IPS-18a (cell line): ENCODE measurements around the gene GUCY2C.

ENCODE experiments used
- H3K27ac ChIP-seq: one replicate; pipeline ENCODE4 v1.5.1; 2013; ENCODE audit warnings: low read length
- H3K27me3 ChIP-seq: one replicate; pipeline ENCODE4 v1.6.1; 2013; ENCODE audit warnings: mild to moderate bottlenecking, low read length; ENCODE audit not compliant: control insufficient read depth, insufficient read depth
- H3K36me3 ChIP-seq: one replicate; pipeline ENCODE4 v1.6.1; 2013; ENCODE audit warnings: low read depth, low read length; ENCODE audit not compliant: control insufficient read depth
- H3K4me1 ChIP-seq: one replicate; pipeline ENCODE4 v1.6.1; 2013; ENCODE audit warnings: low read depth, low read length; ENCODE audit not compliant: control insufficient read depth
- H3K4me3 ChIP-seq: one replicate; pipeline ENCODE4 v1.5.1; 2013; ENCODE audit warnings: low read length
- H3K9ac ChIP-seq: one replicate; pipeline ENCODE4 v1.6.1; 2013; ENCODE audit warnings: mild to moderate bottlenecking, low read length, moderate library complexity
- H3K9me3 ChIP-seq: one replicate; pipeline ENCODE4 v1.6.1; 2013; ENCODE audit warnings: low read depth, low read length; ENCODE audit not compliant: control insufficient read depth

GUCY2C gene

GRCh38 chr12:14619741-14620501 lies 76.5 kb downstream of the GUCY2C start:
- no peaks in the 10 kb centered on the region for H3K9me3 ChIP-seq
- H3K27me3 ChIP-seq = no peaks in the 10 kb centered on the region
- H3K4me1 ChIP-seq = no peaks in the 10 kb centered on the region
- no peak overlapping the region for H3K27ac ChIP-seq
- no peak overlapping the region for H3K9ac ChIP-seq
- no peak overlapping the region for H3K4me3 ChIP-seq
- H3K36me3 ChIP-seq = no peaks in the 10 kb centered on the region

GRCh38 chr12:14618983-14619382 lies 77.4 kb downstream of the GUCY2C start:
- H3K27ac ChIP-seq = no peak overlapping the region
- H3K4me1 ChIP-seq = no peaks in the 10 kb centered on the region
- no peaks in the 10 kb centered on the region for H3K27me3 ChIP-seq
- no peaks in the 10 kb centered on the region for H3K36me3 ChIP-seq
- H3K9me3 ChIP-seq = no peaks in the 10 kb centered on the region
- no peak overlapping the region for H3K9ac ChIP-seq
- no peak overlapping the region for H3K4me3 ChIP-seq

DNA sequence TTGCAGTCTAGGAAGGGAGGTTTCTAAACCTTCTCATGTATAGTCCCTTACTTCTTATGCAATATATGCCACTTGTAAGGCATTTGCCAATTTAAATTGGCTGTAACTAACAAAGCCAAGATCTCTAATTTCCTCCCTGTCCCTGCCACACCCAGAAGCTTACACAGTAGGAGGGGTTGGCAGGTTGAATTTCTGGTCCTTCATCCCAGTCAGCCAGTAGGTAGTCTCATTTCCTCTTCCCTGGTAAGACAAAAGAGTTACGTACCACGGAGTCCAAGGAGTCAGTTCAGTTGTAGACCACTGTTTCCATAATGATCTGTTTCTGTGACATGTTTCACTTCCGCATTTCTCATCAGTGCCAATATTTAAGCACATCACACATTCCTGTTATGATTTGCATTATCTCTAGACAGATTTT lies 81.7 kb downstream of the GUCY2C start:
- Histone ChIP-seq H3K27me3 (no peaks in the 10 kb centered on the region), H3K4me1 (no peaks in the 10 kb centered on the region), H3K4me3 (no peak overlapping the region), H3K9me3 (no peaks in the 10 kb centered on the region), H3K27ac (no peak overlapping the region), H3K9ac (no peak overlapping the region), H3K36me3 (no peaks in the 10 kb centered on the region)

GRCh38 chr12:14613718-14614117 lies 82.7 kb downstream of the GUCY2C start:
- no peak overlapping the region for H3K27ac ChIP-seq
- no peaks in the 10 kb centered on the region for H3K9me3 ChIP-seq
- H3K9ac ChIP-seq = no peak overlapping the region
- H3K4me3 ChIP-seq = no peak overlapping the region
- H3K4me1 ChIP-seq = no peaks in the 10 kb centered on the region
- H3K36me3 ChIP-seq = no peaks in the 10 kb centered on the region
- no peaks in the 10 kb centered on the region for H3K27me3 ChIP-seq

GRCh38 chr12:14612898-14613445 lies 83.4 kb downstream of the GUCY2C start:
- Histone ChIP-seq H3K9ac (no peak overlapping the region), H3K36me3 (no peaks in the 10 kb centered on the region)

DNA sequence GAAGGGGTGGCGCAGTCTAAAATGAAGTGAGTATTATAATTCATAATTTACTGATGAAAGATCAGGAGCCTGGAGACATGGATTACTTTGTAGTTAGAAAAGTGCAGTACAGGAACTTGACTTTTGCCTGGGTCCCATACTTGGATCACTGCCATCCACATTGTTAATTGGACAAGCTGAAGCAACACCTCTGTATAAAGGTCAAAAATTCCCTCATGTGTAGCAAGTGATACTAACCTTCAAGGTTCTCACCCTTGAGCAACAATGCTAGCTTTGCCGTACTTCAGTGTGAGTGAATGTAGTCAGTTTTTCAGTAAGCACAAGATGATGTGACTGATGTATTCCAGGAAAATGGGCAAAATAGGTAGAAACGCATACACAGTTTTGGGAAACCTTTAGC lies 84.1 kb downstream of the GUCY2C start:
- H3K27ac ChIP-seq = no peak overlapping the region
- no peaks in the 10 kb centered on the region for H3K4me1 ChIP-seq
- H3K27me3 ChIP-seq = no peaks in the 10 kb centered on the region
- no peaks in the 10 kb centered on the region for H3K36me3 ChIP-seq
- H3K9ac ChIP-seq = no peak overlapping the region
- no peak overlapping the region for H3K4me3 ChIP-seq
- H3K9me3 ChIP-seq = no peaks in the 10 kb centered on the region

More at GRCh38 chr12:14612898-14613445, 83.4 kb downstream of the GUCY2C start:
- Histone ChIP-seq H3K27me3 (no peaks in the 10 kb centered on the region), H3K4me3 (no peak overlapping the region), H3K27ac (no peak overlapping the region), H3K4me1 (no peaks in the 10 kb centered on the region), H3K9me3 (no peaks in the 10 kb centered on the region)

- Histone ChIP-seq H3K4me1 (no peaks in the 10 kb centered on the region), H3K9me3 (no peaks in the 10 kb centered on the region), H3K27ac (no peak overlapping the region), H3K27me3 (no peaks in the 10 kb centered on the region), H3K9ac (no peak overlapping the region), H3K36me3 (no peaks in the 10 kb centered on the region), H3K4me3 (no peak overlapping the region)
Observed at GRCh38 chr12:14611640-14612203, 84.7 kb downstream of the GUCY2C start.

DNA sequence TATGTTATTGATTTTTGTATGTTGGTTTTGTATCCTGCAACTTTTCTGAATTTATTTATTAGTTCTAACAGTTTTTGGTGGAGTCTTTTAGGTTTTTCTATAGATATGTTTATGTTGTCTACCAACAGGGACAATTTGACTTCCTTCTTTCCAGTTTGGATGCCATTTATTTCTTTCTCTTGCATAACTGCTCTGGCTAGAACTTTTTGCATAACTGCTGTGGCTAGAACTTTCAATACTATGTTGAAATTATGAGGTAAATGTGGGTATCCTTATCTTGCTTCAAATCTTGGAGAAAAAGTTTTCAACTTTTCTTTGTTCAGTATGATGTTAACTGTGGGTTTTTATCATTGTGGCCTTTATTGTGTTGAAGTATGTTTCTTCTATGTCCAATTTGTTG lies 88.8 kb downstream of the GUCY2C start:
- peaks cover 5% of the 10 kb centered on the region for H3K9me3 ChIP-seq
- no peaks in the 10 kb centered on the region for H3K4me1 ChIP-seq
- H3K4me3 ChIP-seq = no peak overlapping the region
- H3K27ac ChIP-seq = no peak overlapping the region
- H3K9ac ChIP-seq = no peak overlapping the region
- no peaks in the 10 kb centered on the region for H3K27me3 ChIP-seq
- no peaks in the 10 kb centered on the region for H3K36me3 ChIP-seq

DNA sequence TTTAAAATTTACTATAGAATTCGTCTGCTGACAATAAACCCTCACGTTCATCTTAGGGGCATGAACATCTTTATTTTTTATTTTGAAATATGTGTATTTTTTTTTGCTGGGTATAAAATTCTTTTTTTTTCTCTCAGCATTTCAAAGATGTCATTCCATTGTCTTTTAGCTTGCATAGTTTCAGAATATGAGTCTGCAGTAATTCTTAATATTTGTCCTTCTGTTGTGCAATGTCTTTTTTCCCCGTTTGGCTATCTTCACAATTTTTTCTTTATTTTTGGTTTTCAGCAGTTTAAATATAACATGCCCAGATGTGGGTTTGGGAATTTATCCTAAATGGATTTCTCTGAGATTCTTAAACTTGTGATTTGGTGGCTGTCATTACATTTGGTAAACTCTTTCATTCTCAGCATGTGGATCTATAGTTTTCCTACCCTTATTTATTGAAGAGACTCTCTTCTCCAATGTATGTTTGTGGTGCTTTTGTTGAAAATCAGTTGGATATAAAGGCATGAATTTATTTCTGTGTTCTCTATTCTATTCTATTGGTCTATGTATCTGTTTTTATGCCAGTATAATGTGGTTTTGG lies 90.9 kb downstream of the GUCY2C start:
- H3K9ac ChIP-seq = no peak overlapping the region
- no peaks in the 10 kb centered on the region for H3K27me3 ChIP-seq
- no peaks in the 10 kb centered on the region for H3K4me1 ChIP-seq
- no peaks in the 10 kb centered on the region for H3K36me3 ChIP-seq
- peaks cover 5% of the 10 kb centered on the region for H3K9me3 ChIP-seq
- no peak overlapping the region for H3K27ac ChIP-seq
- no peak overlapping the region for H3K4me3 ChIP-seq

- H3K4me1 ChIP-seq = no peaks in the 10 kb centered on the region
- no peaks in the 10 kb centered on the region for H3K27me3 ChIP-seq
- peaks cover 5% of the 10 kb centered on the region for H3K9me3 ChIP-seq
- H3K4me3 ChIP-seq = no peak overlapping the region
- H3K27ac ChIP-seq = no peak overlapping the region
- H3K36me3 ChIP-seq = no peaks in the 10 kb centered on the region
- no peak overlapping the region for H3K9ac ChIP-seq
Observed at GRCh38 chr12:14601692-14602478, 94.5 kb downstream of the GUCY2C start.

DNA sequence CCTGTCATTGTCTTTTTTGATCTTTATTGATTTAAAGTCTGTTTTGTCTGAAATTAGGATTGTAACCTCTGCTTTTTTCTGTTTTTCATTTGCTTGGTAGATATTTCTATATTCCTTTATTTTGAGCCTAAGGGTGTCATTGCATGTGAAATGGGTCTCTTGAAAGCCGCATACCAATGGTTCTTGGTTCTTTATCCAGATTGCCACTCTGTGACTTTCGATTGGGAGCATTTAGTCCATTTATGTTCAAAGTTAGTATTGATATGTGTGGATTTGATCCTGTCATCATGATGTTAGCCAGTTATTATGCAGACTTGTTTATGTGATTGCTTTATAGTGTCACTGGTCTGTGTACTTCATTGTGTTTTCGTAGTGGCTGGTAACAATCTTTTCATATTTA lies 98.9 kb downstream of the GUCY2C start:
- no peaks in the 10 kb centered on the region for H3K4me1 ChIP-seq
- H3K9ac ChIP-seq = no peak overlapping the region
- no peaks in the 10 kb centered on the region for H3K27me3 ChIP-seq
- H3K9me3 ChIP-seq = no peaks in the 10 kb centered on the region
- no peak overlapping the region for H3K4me3 ChIP-seq
- no peaks in the 10 kb centered on the region for H3K36me3 ChIP-seq
- no peak overlapping the region for H3K27ac ChIP-seq
